ENCODE results near the gene PRTG. TPM values are rescaled to one million over a fixed set of nuclear protein-coding genes. Genes with fewer than 3 reads are reported as not detected.

The PRTG gene
- total and polyA plus RNA-seq, 2 experiments from 2014 or later: 0.63 to 3.4 TPM

DNA sequence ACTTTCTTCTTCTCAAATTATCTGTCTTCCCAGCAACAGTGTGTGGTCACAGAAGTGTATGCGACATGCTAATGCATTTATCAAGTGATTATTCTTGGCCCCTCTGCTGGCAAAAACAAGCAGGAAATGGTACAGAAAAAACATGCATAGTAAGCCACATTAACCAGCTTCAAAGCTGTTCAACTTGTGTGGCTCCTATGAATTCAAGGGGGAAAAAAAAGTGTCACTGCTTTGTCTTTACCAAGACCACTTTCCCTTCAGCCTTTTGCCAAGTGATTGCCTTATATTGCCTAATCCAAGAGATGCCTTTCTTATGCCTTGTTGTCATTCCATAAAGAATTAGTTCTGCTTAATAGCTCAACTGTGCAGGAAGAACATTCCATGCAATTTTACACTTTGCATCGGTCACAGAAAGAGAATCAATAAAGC is 39.1 kb downstream of the PRTG start:
- no peak overlapping the region for H2AFZ ChIP-seq
- Mint-ChIP-seq H3K9me3 (0 out of 3 replicates have a peak, but pooled peaks cover 3% of the 10 kb centered on the region), H3K27ac (no peak overlapping the region), H3K36me3 (ENCODE audit: low read depth) (no peaks in the 10 kb centered on the region), H3K27me3 (ENCODE audit: insufficient read depth, low read depth, poor library complexity) (peaks cover 4% of the 10 kb centered on the region), H3K4me3 (no peak overlapping the region), H3K4me1 (peaks cover 24% of the 10 kb centered on the region)
- DNase-seq (ENCODE audit: low spot score) (no peak), ATAC-seq (no peak)
- TF ChIP-seq ETS1 (IDR thresholded peaks at IDR 0.05) (no peak), ZNF331 (CRISPR knock-in tag; IDR thresholded peaks at IDR 0.05; ENCODE audit: low read depth) (no peak), CREB1 (CRISPR knock-in tag; IDR thresholded peaks at IDR 0.05; ENCODE audit: low read depth) (no peak), EZH2 (IDR thresholded peaks at IDR 0.05; ENCODE audit: low read depth, unreplicated experiment) (no peak), EZH2phosphoT487 (IDR thresholded peaks at IDR 0.05; ENCODE audit: unreplicated experiment) (no peak), ZNF114 (CRISPR knock-in tag; IDR thresholded peaks at IDR 0.05) (no peak), STAT1 (IDR thresholded peaks at IDR 0.05; ENCODE audit: unreplicated experiment) (no peak), REST (IDR thresholded peaks at IDR 0.05; ENCODE audit: unreplicated experiment) (no peak), POLR2AphosphoS5 (IDR thresholded peaks at IDR 0.05; ENCODE audit: low read depth) (no peak)
- TF ChIP-seq, protein P1, sequence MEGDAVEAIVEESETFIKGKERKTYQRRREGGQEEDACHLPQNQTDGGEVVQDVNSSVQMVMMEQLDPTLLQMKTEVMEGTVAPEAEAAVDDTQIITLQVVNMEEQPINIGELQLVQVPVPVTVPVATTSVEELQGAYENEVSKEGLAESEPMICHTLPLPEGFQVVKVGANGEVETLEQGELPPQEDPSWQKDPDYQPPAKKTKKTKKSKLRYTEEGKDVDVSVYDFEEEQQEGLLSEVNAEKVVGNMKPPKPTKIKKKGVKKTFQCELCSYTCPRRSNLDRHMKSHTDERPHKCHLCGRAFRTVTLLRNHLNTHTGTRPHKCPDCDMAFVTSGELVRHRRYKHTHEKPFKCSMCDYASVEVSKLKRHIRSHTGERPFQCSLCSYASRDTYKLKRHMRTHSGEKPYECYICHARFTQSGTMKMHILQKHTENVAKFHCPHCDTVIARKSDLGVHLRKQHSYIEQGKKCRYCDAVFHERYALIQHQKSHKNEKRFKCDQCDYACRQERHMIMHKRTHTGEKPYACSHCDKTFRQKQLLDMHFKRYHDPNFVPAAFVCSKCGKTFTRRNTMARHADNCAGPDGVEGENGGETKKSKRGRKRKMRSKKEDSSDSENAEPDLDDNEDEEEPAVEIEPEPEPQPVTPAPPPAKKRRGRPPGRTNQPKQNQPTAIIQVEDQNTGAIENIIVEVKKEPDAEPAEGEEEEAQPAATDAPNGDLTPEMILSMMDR (conservative IDR thresholded peaks at IDR 0.05; ENCODE audit: low read depth in 2 of 2): no peak
- no peak overlapping the region for H3K4me3 ChIP-seq
- no peaks in the 10 kb centered on the region for H4K20me1 ChIP-seq (replicated peaks; ENCODE audit: insufficient read depth)
- H3K9me2 ChIP-seq (ENCODE audit: insufficient read depth): no peaks in the 10 kb centered on the region
- H3K4me1 ChIP-seq (ENCODE audit: insufficient read depth): no peaks in the 10 kb centered on the region
- H3K79me2 ChIP-seq (replicated peaks; ENCODE audit: insufficient read depth): no peaks in the 10 kb centered on the region
- no peak overlapping the region for H3K27ac ChIP-seq (ENCODE audit: low read depth)
- no peaks in the 10 kb centered on the region for H3F3A ChIP-seq (replicated peaks; ENCODE audit: low read depth)
- no peak overlapping the region for H3K4me2 ChIP-seq
- no peaks in the 10 kb centered on the region; the same call in 1 of the 2 replicates for H3K27me3 ChIP-seq (ENCODE audit: insufficient read depth)
- H3K36me3 ChIP-seq (ENCODE audit: insufficient read depth): no peaks in the 10 kb centered on the region

Data from GM23338 (cell line).